KMS-11 (cell line): ENCODE measurements around the gene NRAP.

Experiments used
- H2AFZ ChIP-seq: fragments of 200-600 bp; sonication (generic); 2 replicates; pipeline ENCODE4 v1.6.1; 2016; ENCODE audit warnings: antibody characterized with exemption, mixed run types, low read depth
- H3K27ac ChIP-seq: fragments of 200-600 bp; sonication (generic); 2 replicates; pipeline ENCODE4 v1.6.1; 2016; ENCODE audit warnings: mild to moderate bottlenecking, mixed run types
- H3K27me3 ChIP-seq: fragments of 200-600 bp; sonication (generic); 2 replicates; pipeline ENCODE4 v1.6.1; 2017; ENCODE audit warnings: mild to moderate bottlenecking, low read depth, mixed run types, moderate library complexity; ENCODE audit not compliant: insufficient read depth
- H3K36me3 ChIP-seq: fragments of 200-600 bp; sonication (generic); 2 replicates; pipeline ENCODE4 v1.6.1; 2017; ENCODE audit warnings: mild to moderate bottlenecking, mixed run types; ENCODE audit not compliant: insufficient read depth
- H3K4me1 ChIP-seq: fragments of 200-600 bp; sonication (generic); 2 replicates; pipeline ENCODE4 v1.6.1; 2016; ENCODE audit warnings: mild to moderate bottlenecking, low read depth, mixed run types; ENCODE audit not compliant: poor library complexity, severe bottlenecking
- H3K4me2 ChIP-seq: fragments of 200-600 bp; sonication (generic); 2 replicates; pipeline ENCODE4 v1.7.0; 2016; ENCODE audit warnings: mild to moderate bottlenecking, mixed run types
- H3K4me3 ChIP-seq: fragments of 200-600 bp; sonication (generic); IDR thresholded peaks from 2 replicates; pipeline ENCODE4 v1.6.1; 2017; ENCODE audit warnings: low read depth, low read length, mixed read lengths; ENCODE audit not compliant: insufficient read depth
- H3K79me2 ChIP-seq: fragments of 200-600 bp; sonication (generic); 2 replicates; pipeline ENCODE4 v1.6.1; 2016; ENCODE audit warnings: low read depth, mixed run types; ENCODE audit not compliant: insufficient read depth
- H3K9ac ChIP-seq: fragments of 200-600 bp; sonication (generic); 2 replicates; pipeline ENCODE4 v1.6.1; 2016; ENCODE audit warnings: mild to moderate bottlenecking, mixed run types
- H4K20me1 ChIP-seq: fragments of 200-600 bp; sonication (generic); 2 replicates; pipeline ENCODE4 v1.6.1; 2016; ENCODE audit warnings: mild to moderate bottlenecking, mixed run types; ENCODE audit not compliant: insufficient read depth
- TF ChIP-seq, protein P1 (sequence below): fragments of 200-600 bp; sonication (generic); conservative IDR thresholded peaks from 2 replicates; pipeline ENCODE4 v1.6.1; 2017; ENCODE audit warnings: low read depth, mild to moderate bottlenecking, antibody characterized with exemption, low read length, moderate library complexity, mixed read lengths

NRAP gene

DNA sequence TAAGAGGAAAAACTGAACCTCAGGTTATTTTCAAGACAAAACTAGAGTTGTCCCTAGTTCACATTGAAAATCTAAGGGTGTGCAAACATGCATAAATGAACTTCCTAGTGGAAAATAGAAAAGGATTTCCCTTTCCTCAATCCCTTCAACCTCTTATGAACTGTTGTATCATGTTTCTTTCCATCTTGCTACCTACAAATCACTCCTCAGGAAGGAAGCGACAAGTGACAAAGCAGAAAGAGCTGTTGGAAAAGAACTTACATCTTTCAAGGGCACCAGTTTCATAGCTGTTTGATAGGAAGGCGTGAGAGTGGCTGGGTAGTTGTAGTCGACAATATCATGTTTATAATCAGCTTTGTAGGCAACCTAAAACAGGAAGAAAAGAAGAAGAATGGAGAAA, 23.9 kb downstream of the NRAP start:
- Histone ChIP-seq H4K20me1 (no peaks in the 10 kb centered on the region), H3K36me3 (no peaks in the 10 kb centered on the region), H2AFZ (no peak overlapping the region), H3K4me1 (no peaks in the 10 kb centered on the region), H3K27me3 (no peaks in the 10 kb centered on the region), H3K9ac (no peak overlapping the region), H3K4me2 (no peak overlapping the region), H3K27ac (no peak overlapping the region), H3K4me3 (no peak overlapping the region), H3K79me2 (no peaks in the 10 kb centered on the region)
- TF ChIP-seq, protein P1, sequence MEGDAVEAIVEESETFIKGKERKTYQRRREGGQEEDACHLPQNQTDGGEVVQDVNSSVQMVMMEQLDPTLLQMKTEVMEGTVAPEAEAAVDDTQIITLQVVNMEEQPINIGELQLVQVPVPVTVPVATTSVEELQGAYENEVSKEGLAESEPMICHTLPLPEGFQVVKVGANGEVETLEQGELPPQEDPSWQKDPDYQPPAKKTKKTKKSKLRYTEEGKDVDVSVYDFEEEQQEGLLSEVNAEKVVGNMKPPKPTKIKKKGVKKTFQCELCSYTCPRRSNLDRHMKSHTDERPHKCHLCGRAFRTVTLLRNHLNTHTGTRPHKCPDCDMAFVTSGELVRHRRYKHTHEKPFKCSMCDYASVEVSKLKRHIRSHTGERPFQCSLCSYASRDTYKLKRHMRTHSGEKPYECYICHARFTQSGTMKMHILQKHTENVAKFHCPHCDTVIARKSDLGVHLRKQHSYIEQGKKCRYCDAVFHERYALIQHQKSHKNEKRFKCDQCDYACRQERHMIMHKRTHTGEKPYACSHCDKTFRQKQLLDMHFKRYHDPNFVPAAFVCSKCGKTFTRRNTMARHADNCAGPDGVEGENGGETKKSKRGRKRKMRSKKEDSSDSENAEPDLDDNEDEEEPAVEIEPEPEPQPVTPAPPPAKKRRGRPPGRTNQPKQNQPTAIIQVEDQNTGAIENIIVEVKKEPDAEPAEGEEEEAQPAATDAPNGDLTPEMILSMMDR = no peak

DNA sequence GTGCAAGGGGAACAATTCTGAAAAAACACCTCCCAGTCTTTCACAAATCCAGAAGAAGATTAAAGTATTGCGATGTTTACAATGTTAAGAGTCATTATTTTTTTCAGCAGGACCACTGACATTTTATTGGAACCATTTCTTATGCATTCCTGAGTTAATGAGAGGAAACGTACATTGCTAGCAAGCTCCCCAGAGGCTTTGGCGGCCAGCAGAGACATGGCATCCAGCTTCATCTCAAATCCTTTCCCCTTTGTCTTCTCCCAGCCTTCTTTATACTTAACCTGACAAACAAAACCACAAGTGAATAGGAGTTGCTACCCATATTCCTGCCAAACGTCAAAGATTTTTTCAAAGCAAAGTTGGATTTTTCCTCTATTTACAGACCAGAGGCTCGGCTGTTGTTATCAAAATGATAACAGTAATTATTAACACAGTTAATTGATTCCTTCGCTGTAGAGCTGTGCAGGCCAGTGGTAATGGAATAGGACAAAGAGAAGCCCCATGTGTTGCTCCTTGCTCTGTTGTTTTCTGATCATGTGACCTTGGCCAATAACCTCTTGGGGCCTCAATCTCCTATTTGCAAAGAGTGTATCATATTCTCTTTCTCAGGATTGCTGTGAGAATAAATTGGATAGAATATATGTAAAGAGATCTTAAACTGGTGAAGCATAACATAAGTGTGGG, 32.0 kb downstream of the NRAP start:
- no peak overlapping the region for H3K4me3 ChIP-seq
- H3K27ac ChIP-seq = no peak overlapping the region
- TF ChIP-seq, protein P1 = no peak
- H3K27me3 ChIP-seq = no peaks in the 10 kb centered on the region
- H3K79me2 ChIP-seq = no peaks in the 10 kb centered on the region
- H3K4me2 ChIP-seq = no peak overlapping the region
- H2AFZ ChIP-seq = no peak overlapping the region
- H3K36me3 ChIP-seq = no peaks in the 10 kb centered on the region
- no peaks in the 10 kb centered on the region for H4K20me1 ChIP-seq
- no peak overlapping the region for H3K9ac ChIP-seq
- no peaks in the 10 kb centered on the region for H3K4me1 ChIP-seq

- TF ChIP-seq, protein P1 = no peak
- H3K27me3 ChIP-seq = no peaks in the 10 kb centered on the region
- no peaks in the 10 kb centered on the region for H3K79me2 ChIP-seq
- no peaks in the 10 kb centered on the region for H4K20me1 ChIP-seq
- no peaks in the 10 kb centered on the region for H3K36me3 ChIP-seq
- H3K4me2 ChIP-seq = no peak overlapping the region
- H3K9ac ChIP-seq = no peak overlapping the region
- H2AFZ ChIP-seq = no peak overlapping the region
- H3K27ac ChIP-seq = no peak overlapping the region
- H3K4me3 ChIP-seq = no peak overlapping the region
- no peaks in the 10 kb centered on the region for H3K4me1 ChIP-seq
Observed at GRCh38 chr10:113630929-113631533, 32.8 kb downstream of the NRAP start.

DNA sequence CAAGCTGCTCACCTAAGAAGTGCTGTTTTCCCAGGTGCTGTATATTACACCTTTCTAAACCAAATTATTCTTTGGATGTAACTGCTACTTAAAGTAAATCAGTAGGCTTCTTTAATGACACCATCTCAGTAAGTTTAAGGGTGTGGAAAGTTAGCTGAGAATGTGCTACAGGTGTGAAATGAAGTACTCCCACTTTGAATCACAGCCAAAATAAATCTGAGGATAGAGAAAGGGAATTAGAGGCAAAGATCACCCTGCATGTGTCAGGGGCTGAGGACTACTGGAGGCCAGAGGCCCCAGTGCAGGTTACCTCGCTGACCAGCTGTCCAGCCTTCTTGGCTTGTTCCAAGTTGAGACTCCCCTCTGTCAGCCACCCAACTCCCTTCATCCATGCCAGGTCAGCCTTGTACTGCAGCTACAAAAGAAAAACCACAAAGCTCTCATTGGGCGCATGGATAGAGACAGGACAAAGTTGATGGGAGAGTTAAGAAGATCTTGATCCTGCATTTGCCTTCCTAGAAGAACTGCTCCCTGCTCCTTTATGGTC, 35.2 kb downstream of the NRAP start:
- TF ChIP-seq, protein P1 = no peak
- no peaks in the 10 kb centered on the region for H4K20me1 ChIP-seq

More for the DNA sequence above, 35.2 kb downstream of the NRAP start:
- H3K27ac ChIP-seq = no peak overlapping the region
- H3K79me2 ChIP-seq = no peaks in the 10 kb centered on the region
- no peak overlapping the region for H3K4me2 ChIP-seq
- H3K4me3 ChIP-seq = no peak overlapping the region
- no peaks in the 10 kb centered on the region for H3K27me3 ChIP-seq
- no peaks in the 10 kb centered on the region for H3K36me3 ChIP-seq
- no peak overlapping the region for H2AFZ ChIP-seq
- no peaks in the 10 kb centered on the region for H3K4me1 ChIP-seq
- H3K9ac ChIP-seq = no peak overlapping the region
